ENCODE results near the gene HLA-DQB2.
"Not testable (repeated sequence)": the region's sequence is repeated elsewhere in the genome, so short reads cannot be mapped to it uniquely, and the experiment has no call there.

GRCh38 chr6:32805404-32805803, 42.1 kb upstream of the HLA-DQB2 start:
- not testable (repeated sequence) for TF ChIP-seq EZH2 (IDR thresholded peaks at IDR 0.05); POLR2AphosphoS5 (IDR thresholded peaks at IDR 0.05; ENCODE audit: borderline replicate concordance, low read depth, low read length)

Data from SK-N-MC (cell line).